ENCODE results near the gene TEKT2.

GRCh38 chr1:36068866-36069265 is 15.0 kb upstream of the TEKT2 start:
- TF ChIP-seq CTCF (IDR thresholded peaks at IDR 0.05) (no peak), EP300 (IDR thresholded peaks at IDR 0.05) (no peak)

All from esophagus muscularis mucosa (tissue), 3 donors.